GM23248 (cell line): ENCODE data around the gene LNPK.

Experiments used
- EZH2 ChIP-seq: fragments of 200-600 bp; sonication (generic); IDR thresholded peaks from 2 replicates; pipeline ENCODE4 v1.6.1; 2018; ENCODE audit warnings: antibody characterized with exemption, mild to moderate bottlenecking; ENCODE audit not compliant: insufficient read depth, poor library complexity, severe bottlenecking
- EZH2phosphoT487 ChIP-seq: fragments of 200-600 bp; sonication (generic); IDR thresholded peaks from 2 replicates; pipeline ENCODE4 v1.6.1; 2018; ENCODE audit warnings: antibody characterized with exemption, moderate library complexity, mild to moderate bottlenecking, low read depth; ENCODE audit not compliant: insufficient read depth

DNA sequence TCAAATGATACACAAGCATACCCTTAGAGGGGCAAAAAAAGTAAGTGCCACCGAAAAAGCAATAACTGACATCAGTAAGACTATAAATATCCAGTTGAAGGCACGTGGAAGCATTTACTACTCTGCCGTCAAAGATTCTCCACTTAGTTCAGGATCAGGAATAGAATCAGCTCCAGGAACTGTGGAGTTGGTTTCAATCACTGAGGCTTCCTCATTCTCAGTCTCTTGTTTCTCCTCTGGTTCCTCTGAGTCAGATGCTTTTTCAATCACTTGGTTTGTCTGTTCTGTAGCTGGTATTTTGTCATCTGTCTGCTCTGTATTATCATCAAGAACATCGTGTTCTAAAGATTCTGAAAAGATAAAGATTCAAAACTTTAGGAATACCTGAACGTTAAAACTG is 72.2 kb downstream of the LNPK start:
- TF ChIP-seq EZH2 (no peak), EZH2phosphoT487 (no peak)
